NCI-H2196 (cell line): Measurements from ENCODE around the gene DCDC2.
"Not testable (repeated sequence)": the region's sequence is repeated elsewhere in the genome, so short reads cannot be mapped to it uniquely, and the experiment has no call there.

Experiments used
- DNase-seq: peaks from one replicate; lab custom pipeline; 2025; ENCODE audit not compliant: unreplicated experiment; lab: John Stamatoyannopoulos, UW

Gene DCDC2

DNA sequence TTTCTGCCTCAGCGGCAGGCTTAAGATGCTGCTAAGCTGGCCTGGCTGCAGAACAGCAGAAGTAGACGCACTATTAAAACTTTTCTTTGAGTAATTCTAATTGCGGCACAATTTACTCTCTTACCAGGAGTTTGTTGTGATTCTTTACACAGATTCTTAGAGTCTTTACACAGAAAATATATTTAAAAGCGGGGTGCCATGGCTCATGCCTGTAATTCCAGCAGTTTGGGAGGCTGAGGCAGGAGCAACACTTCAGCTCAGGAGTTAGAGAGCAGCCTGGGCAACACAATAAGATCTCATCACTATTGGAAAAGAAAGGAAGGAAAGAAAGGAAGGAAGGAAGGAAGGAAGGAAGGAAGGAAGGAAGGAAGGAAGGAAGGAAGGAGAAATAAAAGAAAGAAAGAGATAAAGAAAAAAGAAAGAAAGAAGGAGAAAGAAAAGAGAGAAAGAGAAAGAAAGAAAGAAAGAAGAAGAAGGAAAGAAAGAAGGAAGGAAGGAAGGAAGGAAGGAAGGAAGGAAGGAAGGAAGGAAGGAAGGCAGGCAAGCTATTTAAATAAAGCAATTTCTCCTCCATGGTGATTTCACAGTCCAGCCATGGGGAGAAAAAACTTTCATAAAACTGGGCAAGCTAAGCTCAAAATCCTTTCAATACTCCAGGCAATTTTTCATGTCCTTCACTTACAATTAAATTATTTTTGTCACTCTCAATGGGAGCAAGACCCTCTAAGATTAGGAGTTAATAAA lies 23.8 kb upstream of the DCDC2 start:
- DNase-seq = no peak

DNA sequence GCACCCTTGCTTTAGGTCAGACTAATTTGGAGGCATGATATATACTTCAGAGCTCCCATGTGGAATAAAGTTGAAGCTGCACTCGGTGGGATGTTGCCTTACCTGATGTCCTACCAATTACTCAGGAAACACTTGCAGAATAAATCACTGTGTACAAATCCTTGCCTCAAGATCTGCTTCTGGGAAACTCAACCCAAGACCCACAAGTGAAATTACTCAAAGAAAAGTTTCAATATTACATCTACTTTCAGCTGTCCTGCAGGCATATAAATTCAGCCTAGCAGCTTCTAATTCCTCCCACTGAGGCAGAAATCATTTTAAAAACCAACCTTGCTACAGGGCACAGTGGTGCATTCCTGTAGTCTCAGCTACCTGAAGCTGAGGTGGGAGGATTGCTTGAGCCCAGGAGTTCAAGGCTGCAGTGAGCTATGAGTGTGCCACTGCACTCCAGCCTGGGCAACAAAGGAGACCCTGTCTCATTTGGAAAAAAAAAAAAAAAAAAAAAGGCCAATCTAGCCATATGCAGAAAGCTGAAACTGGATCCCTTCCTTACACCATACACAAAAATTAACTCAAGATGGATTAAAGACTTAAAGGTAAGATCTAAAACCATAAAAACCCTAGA lies 20.7 kb upstream of the DCDC2 start:
- no peak for DNase-seq

DNA sequence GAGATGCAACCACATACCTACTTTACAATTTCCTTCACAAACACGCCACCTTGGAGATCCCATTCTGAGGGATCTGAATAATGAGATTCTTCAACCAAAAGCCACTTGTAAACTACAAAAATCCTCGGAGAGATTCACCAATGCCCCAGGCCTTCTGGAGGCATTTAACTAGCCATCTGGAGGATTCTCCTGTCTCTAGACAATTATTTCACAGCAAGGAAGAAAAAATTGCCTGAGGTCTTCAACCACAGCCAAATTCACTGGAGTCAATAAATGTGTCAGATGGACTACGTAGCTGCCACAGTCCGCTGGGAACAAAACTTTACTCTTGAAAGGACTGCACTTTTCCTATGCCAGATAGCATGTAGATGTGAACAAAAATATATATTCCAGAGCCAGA lies 19.0 kb upstream of the DCDC2 start:
- no peak for DNase-seq

DNA sequence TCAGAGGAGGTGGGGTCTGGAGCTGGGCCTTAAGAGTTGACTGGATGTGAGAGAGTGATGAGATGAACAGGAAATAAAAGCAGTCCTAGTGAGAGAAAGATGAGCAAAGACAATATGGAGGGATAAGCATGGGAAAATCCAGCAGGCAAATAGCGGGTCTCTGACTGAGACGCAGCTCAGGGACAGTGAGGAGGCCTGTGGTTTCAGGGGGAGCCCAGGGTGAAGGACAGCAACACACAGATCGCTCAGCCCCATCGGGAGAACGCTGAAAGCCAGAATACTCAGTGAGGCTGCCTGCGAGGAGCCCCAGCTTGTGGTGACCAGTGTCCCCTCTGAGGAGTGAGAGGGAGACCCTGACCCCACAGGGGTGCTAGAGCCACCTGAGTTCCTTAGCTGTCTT lies 16.8 kb upstream of the DCDC2 start:
- DNase-seq = no peak

DNA sequence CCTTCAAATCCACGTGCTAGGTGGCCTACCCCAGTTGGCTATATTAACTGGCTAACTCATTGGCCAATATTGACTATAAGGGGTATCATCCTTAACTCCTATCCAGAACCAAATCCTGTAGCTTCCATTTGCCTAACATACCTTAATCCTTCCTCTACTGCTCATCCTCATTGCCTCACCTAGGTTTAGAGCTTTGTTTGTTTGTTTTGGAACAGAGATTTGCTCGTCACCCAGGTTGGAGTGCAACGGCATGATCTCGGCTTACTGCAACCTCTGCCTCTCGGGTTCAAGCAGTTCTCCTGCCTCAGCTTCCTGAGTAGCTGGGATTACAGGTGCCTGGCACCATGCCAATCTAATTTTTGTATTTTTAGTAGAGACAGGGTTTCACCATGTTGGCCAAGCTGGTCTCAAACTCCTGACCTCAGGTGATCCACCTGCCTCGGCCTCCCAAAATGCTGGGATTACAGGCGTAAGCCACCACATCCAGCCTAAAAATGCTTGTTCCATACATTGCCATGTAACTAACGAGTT lies 7.3 kb upstream of the DCDC2 start:
- DNase-seq = not testable (repeated sequence)

DNA sequence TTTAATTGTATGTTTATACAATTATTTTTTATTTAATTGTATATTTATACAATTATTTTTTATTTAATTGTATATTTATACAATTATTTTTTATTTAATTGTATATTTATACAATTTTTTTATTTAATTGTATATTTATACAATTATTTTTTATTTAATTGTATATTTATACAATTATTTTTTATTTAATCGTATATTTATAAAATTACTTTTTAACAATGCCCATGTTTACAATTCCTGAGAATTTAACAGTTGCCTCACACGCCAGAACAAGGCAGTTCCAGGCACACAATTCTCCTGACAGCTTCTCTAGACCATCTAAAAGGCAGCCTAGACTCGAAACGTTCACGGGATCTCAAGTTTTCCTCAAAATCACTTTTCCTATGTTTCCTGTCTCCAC lies 4.5 kb upstream of the DCDC2 start:
- DNase-seq = not testable (repeated sequence)

DNA sequence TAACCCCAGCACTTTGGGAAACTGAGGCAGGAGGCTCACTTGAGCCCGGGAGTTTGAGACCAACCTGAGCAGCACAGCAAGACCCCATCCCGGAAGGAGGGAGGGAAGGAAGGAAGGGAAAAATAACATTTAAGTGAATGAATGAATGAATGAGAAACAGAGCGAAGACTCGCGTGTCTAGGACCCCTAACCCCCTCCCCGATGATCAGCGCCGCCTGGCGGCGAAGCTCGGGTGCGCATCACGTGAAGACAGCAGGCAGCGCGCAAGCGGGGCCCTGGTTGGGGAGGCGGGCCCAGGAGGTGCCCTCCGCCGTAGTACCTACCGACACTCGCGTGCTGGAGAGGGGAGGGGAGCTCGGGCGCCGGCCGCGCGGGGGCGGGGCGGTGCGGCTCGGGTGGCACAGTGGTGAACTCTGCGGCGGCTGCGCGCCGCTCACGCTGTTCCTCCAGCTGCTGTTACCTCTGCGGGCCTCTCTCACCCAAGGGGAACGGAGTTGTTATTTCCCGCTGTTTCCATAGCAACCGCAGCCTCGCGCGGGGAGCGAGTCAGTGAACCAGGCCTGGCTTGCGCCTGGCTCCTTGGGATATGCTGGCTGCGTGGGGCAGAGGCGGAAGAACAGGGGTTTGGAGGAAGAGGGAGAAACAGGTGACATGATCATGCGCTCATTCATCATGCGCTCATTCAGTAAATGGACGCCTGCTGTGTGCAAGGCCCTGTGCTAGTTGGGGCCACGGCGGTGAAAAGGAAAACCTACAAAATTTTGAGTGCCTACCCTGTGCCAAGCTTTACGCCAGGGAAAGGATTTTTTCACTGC lies 2.0 kb upstream of the DCDC2 start:
- peak; percentile 93 for DNase-seq

DNA sequence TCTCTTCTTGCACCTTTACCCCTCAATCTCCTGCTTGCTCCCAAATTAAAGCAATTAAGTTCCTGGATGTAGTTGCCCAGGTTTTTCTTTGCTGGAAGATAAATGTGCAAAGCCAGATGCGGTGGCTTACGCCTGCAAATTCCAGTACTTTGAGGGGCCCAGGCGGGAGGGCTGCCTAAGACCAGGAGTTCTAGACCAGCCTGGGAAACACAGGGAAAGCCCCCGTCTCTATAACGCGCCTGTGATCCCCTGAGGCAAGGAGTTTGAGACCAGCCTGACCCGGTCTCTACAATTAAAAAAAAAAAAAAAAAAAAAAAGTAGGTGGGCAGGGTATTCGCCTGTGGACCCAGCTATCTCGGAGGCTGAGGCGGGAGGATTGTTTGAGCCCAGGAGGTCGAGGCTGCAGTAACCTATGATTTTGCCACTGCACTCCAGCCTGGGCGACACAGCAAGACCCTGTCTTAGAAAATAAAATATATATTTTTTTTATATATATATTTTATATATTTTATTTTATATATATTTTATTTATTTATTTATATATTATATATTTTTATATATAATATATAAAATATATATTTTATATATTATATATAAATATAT lies 461 bp upstream of the DCDC2 start:
- no peak for DNase-seq

DNA sequence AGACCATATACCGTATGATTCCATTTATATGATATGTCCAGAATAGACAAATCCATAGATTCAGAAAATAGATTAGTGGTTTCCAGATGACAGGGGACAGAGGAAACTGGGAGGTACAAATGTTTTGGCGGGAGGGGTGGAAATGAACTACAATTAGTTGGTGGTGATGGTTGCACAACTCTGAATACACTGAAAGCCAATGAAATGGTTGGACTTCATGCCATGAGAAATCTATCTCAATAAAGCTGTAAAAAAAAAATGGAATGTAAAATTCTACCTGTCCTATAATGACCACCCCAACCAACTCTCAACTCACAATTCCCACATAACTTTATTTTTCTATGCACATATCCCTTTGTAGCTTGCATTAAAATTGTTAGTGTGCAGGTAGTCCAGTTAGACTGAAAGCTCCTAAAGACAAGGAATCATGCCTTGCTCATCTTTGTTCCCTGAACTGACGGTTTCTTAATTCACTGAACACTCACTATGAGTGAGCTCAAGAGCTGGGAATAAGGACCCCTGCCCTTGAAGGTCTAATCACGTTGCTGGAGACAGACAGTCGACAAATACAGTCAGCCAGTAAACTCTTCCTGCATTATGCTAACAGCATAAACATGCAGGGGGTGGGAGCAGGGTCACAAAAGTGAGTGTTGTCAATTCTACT lies 1.4 kb downstream of the DCDC2 start:
- no peak for DNase-seq

DNA sequence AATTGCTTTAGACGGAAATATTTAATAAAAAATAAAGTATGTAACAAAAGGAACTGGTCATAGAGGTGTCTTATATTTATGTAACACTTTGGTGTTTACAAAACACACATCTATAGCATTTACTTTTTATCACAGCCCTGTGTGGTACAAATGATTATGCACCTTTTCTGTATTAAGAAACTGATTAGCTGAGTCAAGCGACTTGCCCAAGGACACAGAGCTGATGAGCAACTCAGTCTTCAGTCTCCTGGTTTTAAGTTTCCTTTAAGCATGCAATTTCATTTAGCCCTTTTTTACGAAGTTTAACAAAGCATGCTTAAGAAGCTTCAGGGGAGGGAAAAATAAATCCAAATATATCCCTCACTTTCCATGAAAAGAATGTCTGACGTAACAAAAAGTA lies 2.5 kb downstream of the DCDC2 start:
- no peak for DNase-seq

DNA sequence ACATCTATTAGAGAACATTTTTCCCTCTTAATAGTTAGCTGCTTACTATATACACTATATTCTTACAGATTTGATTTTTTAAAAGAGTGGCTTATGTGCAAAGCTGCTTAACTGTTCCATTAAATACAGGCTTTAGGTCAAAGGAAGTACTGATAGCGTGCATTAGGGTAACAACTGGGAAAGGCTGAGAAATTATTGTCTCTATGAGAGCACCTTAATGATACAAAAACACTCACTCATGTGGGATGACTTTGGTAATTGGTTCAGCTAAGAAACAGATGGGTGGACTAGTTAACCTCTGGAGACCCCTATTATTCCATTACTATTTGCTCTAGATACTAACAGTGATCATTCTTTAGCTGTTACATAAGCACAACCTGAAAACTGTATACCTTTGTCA lies 4.0 kb downstream of the DCDC2 start:
- DNase-seq = no peak

DNA sequence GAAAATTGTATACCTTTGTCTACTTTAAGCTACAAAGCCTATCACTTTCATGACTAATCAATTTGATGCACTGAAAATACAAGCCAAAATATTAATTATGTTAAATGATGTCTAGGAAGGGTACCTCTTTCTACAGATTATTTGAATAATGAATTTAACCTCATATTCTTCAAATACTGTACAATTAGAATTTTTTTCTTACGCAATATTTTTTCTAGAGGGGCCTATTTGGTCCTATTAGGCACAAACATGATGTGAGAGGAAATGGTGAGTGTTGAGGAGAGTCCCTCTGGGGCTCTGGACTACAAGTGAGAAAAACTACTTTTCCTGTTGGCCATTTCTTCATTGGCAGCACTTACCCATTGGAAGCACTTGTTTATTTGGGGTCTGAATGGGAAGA lies 5.4 kb downstream of the DCDC2 start:
- no peak for DNase-seq

DNA sequence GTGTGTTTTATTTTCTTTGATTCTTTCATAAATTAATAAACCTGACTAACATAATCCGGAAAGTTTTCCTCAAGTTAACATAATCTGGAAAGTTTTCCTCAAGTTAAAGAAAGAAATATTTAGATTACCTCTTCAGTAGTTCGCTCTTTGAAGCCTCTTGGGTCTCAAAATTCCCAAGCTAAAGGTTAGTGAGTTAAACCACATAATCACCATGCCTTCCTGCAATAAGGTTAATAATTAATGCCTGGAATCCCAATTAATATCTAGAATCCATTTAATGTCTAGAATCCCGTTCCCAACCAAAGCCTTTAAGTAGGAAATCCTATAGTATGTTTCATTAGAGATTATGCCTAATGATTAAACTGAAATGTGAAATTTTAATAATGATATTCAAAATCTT lies 12.9 kb downstream of the DCDC2 start:
- DNase-seq = no peak

DNA sequence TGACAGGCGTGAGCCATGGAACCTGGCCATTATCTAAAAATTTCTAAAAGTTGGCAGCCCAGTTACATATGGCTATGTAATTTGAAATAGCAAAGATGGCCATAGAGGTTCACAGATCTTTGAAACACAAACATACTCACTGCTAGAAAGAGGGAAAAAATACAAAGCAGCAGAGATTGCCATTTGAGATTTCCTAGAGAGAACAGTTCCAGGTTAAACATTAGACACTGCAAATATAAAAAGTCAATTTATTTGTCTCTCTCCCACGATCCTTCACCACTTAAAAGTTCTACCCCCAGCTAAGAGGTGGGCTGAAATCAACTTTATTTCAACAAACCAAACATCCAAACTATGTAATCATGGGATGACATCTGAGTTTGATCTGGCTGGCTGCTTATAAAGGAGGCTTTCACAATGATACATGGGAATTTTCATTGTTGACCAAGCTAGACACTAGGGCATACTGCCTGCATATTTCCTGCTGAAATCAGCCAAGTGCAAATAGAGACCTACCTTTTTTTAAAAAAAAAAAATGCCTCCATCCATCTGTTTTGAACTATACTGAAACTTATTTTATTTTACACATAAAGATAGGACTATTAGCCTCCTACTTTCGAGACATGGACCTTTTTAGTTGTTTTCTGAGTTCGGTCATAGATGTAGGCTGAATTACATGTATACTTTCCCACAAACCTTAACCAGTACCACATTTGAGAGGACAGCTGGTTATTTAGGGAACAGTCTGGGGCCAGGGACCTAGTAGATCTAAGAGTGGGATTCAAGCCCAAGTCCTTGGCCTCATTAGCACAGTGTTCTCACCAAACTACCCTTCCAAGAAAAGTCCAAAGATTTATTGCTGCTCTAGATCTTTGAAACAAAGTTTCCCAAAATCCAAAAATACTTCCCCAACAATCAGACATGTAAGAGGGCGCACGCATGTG lies 16.6 kb downstream of the DCDC2 start:
- no peak for DNase-seq

DNA sequence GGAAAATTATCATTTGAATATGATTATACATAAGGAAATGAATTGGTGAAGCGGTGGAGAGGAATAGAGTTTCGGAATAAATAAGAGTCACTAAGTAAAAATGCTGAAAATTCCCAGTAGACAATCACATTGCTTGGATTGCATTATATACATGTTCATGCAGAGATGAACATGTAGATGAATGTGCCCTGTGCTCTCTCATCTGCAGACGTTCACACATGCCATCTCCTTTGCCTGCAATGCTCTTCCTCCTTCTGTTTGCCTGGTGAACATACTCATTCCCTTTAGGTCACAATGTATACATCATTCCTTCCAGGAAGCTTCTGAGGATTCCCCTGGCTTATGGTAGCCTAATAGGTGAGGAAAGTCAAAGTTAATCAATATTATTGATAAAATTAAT lies 17.9 kb downstream of the DCDC2 start:
- DNase-seq = no peak

DNA sequence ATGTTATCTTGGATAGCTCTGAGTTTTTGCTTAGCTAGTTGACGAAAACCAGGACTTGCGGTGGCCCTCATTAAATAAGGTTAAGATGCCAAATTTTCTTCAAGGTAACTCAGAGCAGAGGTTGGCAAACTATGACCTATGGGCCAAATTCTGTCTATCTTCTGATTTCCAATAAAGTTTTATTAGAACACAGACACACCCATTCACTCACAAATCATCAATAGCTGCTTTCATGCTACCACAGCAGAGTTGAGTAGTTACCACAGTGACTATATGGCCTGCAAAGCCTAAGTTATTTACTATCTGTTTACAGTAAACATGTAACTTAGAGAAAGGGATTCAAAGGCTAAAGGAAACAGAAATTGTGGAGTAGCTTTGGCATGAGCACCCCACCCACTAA lies 23.6 kb downstream of the DCDC2 start:
- no peak for DNase-seq

DNA sequence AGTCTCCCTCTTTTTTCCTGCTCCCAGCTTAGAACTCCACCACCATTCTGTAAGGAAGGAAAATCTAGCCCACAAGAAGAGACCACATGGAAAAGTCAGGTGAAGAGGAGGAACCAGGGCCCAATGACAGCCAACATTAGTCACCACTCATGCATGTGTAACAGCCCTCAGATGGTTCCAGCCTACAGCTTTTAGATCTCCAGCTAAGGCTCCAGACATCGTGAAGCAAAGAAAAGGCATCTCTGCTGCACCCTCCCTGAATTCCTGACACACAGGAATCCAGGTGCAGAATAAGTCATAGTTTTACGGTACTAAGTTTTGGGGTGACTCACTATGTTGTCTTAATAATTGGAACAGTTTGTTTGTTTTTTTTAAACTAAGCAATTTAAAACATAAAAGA lies 25.5 kb downstream of the DCDC2 start:
- DNase-seq = no peak

DNA sequence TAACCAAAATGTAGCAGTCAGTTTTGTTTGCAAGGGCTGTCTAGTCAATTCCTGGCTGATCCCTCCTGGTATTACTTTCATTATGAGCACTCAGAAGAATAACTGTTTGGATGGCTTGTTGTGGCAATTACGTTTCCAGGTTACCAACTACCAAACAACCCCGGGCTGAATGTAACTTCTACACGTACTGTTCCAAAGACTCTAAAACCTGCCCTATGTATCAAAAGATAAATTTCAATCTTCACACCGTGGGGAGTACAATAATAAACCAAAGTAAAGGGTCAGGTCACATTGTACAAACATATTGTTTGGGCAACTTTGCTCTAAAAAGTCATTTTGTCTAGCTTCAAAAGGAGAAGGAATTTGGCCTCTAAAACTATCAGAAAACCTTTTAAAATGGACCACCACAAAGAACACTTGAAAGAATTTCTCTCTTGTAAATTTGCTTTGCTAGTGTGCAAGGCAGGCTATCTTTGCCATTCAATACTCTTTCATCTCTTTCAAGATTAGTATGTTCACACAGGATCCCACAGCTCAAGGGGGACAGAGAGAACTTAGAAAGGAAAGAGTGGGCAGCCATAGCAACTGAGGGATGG lies 27.6 kb downstream of the DCDC2 start:
- no peak for DNase-seq

DNA sequence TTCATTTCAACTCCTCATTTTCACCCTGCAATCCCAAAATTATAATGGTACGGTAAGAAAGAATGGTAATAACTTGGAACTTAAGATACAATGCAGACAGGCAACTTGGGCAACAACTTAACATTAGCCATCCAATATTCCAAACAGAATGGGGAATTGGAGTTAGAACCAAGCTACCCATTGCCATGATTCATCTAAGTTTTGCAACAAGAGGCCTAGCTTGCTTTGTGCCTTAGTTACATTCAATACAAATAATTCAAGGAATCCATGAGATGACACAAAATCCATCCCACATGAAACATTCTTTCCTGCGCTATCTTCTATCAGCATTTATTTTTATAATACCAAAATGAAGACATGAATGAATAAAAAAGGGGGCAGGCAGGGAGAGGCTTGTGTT lies 28.4 kb downstream of the DCDC2 start:
- no peak for DNase-seq
